Peyer's patch (tissue), 4 donors: ENCODE data around the gene FAM193A.

Source experiments
- CTCF ChIP-seq, 6 experiments: fragments of 450-650 bp in 4 of 6; fragments of 200-600 bp in 2 of 6; sonication (generic) in 1 of 6; IDR thresholded peaks; one replicate each; pipeline ENCODE4 v1.5.1; 2017 to 2019; ENCODE audit warnings: antibody characterized with exemption in 6 of 6, mild to moderate bottlenecking in 3 of 6, moderate library complexity in 1 of 6
- POLR2A ChIP-seq, 2 donors: fragments of 450-650 bp; IDR thresholded peaks; one replicate each; pipeline ENCODE4 v1.5.1; 2017; ENCODE audit warnings: antibody characterized with exemption in 2 of 2, mild to moderate bottlenecking in 2 of 2, moderate library complexity in 2 of 2

GRCh38 chr4:2698504-2698903 lies 162.1 kb downstream of the FAM193A start:
- TF ChIP-seq CTCF (IDR thresholded peaks at IDR 0.05) (no peak), POLR2A (IDR thresholded peaks at IDR 0.05) (no peak)
